COLO668 (cell line): Measurements from ENCODE around the gene KDM4C.
A peak's percentile ranks its signal among the peaks of the same experiment; 100 is the strongest.
"Not testable (repeated sequence)": the region's sequence is repeated elsewhere in the genome, so short reads cannot be mapped to it uniquely, and the experiment has no call there.

Source experiments
- DNase-seq: peaks from one replicate; lab custom pipeline; 2025; ENCODE audit not compliant: unreplicated experiment; lab: John Stamatoyannopoulos, UW

Gene KDM4C

DNA sequence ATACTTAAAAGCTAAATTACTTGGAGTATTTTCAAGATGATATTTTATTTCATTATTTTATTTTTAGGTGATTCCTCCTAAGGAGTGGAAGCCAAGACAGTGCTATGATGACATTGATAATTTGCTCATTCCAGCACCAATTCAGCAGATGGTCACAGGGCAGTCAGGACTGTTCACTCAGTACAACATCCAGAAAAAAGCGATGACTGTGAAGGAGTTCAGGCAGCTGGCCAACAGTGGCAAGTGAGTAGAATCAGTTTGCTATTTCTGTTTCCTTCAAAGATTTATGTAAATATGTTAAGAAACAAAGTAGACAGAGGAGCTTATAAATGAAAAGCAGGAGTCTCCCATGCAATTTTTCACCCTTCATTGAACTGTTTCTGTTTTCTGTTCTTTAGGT lies 47.8 kb downstream of the KDM4C start:
- no peak for DNase-seq

- not testable (repeated sequence) for DNase-seq
Measured at GRCh38 chr9:6806318-6806717, 48.5 kb downstream of the KDM4C start.

- not testable (repeated sequence) for DNase-seq
Measured at GRCh38 chr9:6807669-6808068, 49.9 kb downstream of the KDM4C start.

DNA sequence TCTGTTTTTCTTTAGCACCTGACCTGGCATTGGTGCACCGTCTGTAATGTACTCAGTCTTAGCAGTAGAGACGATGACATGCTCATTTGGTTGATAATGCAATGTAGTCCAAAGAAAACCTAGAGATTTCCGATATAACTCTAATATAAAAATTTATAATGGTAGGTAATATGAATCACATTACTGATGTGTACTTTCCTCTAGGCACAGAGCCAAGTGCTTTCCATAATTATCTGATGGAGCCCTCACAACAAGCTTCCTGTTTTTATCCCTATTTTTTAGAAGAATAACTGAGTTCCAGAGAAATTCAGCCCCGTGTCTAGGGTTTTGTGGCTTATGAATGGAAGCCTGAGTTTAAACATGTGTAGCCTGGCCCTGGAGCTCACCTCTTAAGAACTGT lies 53.7 kb downstream of the KDM4C start:
- no peak for DNase-seq

DNA sequence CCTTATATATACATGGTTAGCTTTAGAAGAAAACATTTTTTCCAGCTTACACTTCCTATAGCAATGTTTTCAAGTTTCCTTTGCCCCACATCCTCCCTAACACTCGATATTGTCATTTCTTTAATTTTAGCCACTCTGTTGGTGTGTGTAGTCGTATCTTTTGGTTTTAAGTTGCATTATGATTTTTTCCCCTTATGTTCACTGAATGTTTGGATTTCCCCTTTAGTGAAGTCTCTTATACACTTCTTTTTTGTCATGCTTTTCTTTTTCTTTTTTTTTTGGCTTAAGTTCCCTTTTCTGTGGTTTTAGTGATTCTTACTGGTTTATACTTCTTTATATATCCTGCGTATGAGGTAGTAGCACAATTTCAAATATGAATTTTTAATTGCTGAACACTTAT lies 58.8 kb downstream of the KDM4C start:
- no peak for DNase-seq

GRCh38 chr9:6818292-6818922 lies 60.6 kb downstream of the KDM4C start:
- DNase-seq = no peak

GRCh38 chr9:6819112-6819511 lies 61.3 kb downstream of the KDM4C start:
- no peak for DNase-seq

- DNase-seq = no peak
Measured at GRCh38 chr9:6819529-6819928, 61.8 kb downstream of the KDM4C start.

DNA sequence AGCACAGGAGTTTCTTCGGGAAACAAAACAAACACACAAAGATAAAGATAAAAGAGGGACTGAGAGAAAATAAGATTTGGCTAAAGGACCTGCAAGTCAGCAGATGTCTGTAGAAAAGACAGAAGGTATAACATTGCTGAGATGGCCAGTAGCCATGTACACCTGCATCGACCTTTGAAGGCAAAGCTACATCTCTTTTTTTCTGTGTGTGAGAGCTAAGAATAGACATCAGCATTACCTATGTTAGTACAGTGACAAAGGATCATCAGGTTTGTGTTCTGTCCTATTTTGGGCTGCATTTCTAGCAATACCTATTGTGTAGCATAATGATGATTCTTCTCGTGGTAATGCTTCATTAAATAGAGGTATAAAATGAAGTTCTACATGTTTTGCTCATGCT lies 64.9 kb downstream of the KDM4C start:
- no peak for DNase-seq

GRCh38 chr9:6827439-6828145 lies 69.8 kb downstream of the KDM4C start:
- DNase-seq = peak; percentile 23

GRCh38 chr9:6829027-6829426 lies 71.3 kb downstream of the KDM4C start:
- no peak for DNase-seq

GRCh38 chr9:6829536-6829935 lies 71.8 kb downstream of the KDM4C start:
- DNase-seq = no peak

DNA sequence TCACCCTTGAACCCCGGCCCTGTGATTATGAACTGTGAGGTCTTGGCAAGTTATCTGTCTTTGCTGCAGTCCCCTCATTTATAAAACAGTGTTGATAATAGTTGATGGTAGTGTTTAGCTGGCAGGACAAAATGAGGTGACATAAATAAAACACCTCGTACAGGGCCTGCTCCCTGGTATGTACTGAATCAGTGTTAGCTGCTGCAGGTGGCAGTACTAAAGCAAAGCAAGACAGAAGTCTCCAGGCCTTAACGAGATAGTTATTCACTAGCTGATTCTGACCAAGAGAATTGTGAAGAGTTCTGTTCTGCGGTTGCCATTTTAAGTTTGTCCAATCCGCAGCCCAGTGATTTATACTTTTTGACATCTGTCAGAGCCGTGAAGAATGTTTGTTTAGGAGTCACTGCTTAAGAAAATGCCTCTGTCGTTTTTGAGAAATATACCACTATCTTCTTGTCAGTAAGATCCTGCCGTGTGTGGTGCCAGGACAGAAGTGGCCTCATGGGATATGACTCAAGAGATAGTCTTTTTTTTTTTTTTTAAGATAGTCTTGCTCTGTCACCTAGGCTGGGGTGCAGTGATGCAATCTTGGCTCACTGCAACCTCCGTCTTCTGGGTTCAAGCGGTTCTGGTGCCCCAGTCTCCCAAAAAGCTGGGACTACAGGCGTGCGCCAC lies 75.9 kb downstream of the KDM4C start:
- no peak for DNase-seq

DNA sequence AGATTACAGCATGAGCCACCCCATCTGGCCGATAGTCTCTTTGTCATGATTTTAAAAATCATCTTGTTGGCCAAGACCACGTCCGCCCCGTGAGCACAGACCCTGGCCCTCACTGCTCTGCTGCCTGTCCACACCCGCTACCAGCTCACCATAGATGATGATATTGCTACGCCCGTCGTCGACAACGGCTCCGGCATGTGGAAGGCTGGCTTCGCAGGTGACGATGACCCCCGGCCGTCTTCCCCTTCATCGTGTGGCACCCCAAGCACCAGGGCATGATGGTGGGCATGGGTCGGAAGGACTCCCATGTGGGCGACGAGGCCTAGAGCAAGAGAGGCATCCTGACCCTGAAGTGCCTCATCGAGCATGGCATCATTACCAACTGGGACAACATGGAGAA lies 76.5 kb downstream of the KDM4C start:
- DNase-seq = no peak

DNA sequence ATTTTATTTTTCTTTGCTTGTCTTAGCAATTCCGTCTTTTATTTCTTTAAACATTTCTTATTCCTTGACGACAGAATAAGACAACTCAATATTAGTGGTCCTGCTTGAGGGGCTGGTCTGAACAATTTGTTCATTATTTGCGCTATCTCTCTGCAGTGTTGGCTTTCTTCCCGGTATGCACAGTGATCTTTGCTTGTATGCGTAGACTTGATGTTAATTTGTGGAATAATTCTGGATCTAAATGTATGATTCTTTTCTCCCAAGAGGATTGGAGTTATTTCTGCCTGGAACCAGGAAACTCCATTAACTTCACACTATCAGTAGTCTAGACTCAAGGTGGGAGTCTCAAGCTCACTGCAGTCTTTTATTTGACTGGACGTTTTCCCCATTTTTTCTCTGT lies 80.4 kb downstream of the KDM4C start:
- no peak for DNase-seq

- no peak for DNase-seq
Measured at GRCh38 chr9:6842584-6842947, 84.8 kb downstream of the KDM4C start.

GRCh38 chr9:6843742-6844141 lies 86.0 kb downstream of the KDM4C start:
- DNase-seq = no peak

DNA sequence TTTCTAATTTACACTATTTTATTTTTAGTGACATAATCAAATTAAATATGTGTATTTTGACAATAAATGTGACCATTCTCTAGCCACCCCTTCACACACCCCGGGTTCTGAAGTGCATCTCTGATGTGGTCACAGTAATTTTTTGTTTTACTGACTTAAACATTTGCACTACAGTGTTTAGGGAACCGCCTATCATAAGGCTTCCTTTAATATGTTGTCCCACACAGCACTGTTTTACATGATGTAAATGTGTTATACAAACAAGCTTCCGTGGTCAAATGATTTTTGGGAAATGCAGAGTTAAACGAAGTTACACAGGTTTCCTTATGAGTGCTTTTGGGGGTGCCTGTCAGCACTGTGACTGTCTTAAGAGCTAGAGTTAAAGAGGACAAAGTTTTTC lies 86.5 kb downstream of the KDM4C start:
- DNase-seq = no peak

DNA sequence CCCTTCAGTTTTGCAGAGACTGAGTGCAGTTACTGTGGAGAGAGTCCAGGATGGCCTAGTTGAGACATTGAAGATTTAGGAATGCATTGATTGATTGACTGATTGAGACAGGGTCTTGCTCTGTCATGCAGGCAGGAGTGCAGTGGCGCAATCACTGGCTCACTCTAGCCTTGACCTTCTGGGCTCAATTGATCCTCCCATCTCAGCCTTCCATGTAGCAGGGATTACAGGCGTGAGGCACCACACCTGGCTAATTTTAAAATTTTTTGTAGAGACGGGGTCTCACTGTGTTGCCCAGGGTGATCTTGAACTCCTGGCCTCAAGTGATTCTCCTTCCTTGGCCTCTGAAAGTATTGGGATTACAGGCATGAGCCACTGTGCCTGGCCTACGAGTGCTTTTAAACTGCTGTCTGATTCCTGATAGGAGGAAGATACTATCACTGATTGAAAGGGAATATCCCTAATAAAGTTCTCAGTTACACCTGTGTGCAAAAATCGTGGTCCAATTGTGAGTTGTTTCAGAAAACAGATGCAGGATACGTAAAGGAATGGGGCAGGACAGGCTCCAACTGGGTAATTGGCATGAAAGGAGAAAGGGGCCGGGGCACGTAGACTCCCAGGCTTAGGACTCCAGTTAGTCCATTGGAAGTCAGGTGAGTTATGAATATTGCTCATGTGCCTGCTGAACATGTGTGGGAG lies 87.5 kb downstream of the KDM4C start:
- no peak for DNase-seq

GRCh38 chr9:6845880-6846279 lies 88.1 kb downstream of the KDM4C start:
- DNase-seq = peak; percentile 13

DNA sequence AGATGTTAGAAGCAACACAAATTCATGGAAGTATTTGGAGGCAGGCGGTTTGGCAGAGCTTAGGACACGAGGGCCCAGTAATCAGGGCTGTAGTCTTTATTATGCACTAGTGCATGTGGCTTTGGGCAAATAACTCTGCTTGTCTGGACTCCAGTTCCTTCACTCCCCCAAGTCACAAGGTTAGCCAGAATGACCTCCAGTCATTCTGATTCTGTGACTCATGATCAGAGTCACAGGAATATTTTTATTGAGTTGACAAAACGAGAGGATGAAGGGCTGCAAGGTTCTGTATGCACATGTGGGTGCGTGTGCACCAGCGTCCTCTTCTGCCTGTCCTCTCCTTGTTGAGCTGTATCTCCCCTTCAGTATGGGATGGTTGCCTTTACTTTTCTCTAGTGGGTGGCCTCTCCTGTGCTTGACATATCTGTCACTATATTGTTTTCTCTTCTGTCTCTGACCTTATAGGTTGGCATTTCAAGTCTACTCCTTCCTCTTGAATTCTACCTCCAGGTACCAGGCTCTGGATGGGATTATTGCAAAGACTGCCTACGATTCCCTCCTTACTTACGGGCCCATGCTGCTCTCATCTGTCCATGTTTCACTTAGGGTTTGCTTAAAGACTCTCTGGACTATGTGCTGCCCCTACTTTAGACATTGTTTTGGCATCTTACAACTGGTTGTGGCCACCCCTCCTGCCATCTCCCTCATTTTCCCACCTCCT lies 94.6 kb downstream of the KDM4C start:
- no peak for DNase-seq
